ENCODE results near the gene ITGB7.
"Not testable (repeated sequence)": the region's sequence is repeated elsewhere in the genome, so short reads cannot be mapped to it uniquely, and the experiment has no call there.

The ITGB7 gene

DNA sequence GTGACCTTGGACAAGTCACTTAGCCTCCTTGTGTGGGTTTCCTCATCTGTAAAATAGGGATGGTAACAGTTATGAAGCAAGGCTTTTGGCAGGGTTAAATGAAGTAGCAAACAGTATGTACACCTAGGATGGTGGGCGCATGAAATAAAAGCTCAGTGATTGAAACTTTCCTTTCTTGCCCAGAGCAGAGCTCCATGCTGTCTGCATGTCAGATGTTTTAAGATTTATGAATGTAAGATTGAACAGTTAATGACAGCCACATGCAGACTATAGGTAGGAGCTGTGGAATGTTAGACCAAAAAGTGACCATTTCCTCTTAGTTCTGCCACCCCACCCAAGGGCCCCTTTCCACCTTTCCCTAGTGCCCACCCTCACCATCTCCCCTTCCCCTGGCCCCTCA is 12.1 kb downstream of the ITGB7 start:
- no peak for DNase-seq

DNA sequence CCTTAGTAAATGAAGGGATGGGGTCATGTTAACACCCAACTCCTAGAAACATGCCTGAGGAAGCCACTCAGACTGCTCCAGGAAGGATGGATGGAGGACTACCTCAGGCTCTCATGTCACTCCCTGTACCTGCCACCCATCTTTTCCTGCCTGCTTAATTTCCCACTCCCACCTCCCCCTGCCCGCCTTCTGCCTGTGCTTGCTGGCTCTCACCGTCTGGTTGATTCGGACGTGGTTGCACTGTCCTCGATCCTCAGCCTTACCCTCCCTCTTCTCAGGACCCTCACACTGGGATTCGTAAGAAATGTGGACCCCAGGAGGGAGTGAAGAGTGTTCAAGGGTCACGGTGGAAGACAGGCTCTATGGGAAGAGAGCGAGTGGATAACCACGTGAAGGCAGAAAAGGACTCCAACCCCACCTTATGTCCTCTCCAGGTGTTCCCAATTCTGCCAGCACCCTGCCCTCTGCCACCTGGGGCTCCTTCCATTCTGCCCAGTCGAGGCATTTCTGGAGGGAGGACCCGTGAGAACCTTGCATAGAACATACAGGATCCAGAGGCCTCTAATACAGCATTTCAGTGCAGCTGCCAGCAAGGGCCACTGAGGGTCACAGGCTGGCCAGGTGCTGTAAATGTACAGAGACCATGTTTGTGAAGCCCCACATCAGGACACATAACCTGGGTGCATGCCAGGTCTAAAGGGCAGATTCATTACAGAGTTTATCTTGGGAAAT is 12.9 kb downstream of the ITGB7 start:
- no peak for DNase-seq

DNA sequence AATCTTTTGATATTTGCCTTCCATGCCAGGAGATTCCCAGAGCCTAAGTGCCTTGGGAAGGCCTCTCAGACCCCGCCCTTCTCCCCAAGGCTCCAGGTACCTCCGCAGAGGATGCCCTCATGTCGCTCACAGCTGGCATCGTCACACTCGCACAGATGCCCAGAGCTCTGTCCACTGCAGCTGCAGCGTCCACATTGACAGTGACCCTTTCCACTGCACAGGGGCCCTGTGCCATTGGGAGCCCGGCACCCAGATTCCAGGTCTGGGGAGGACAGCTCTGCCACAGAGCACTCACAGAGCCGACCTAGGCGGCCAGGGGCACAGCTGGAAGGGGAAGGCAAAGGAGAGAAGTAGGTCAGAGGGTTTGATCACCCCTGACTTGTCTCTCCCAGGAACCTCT is 14.0 kb downstream of the ITGB7 start:
- no peak for DNase-seq

DNA sequence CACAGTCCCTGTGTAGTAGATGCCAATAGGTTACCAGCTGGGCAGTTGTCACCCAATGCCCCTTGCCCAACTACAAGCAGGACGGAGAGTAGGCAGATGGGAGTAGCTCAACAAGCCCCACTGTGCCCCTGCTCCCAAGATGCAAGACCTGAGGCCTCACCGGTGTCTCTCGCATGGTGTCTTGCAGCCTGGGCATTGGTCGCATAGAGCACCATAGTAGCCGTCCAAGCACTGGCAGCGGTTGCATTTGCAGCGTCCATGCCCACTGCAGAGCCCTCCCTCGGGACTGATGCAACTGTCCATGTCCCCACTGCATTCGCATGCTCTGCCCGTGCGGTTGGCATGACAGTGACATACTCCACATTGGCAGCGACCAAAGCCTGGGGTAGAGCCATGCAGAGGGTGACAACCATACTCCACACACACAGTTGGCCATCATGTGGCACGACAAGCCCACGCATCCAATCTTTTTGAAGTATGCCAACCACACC is 14.5 kb downstream of the ITGB7 start:
- no peak for DNase-seq

DNA sequence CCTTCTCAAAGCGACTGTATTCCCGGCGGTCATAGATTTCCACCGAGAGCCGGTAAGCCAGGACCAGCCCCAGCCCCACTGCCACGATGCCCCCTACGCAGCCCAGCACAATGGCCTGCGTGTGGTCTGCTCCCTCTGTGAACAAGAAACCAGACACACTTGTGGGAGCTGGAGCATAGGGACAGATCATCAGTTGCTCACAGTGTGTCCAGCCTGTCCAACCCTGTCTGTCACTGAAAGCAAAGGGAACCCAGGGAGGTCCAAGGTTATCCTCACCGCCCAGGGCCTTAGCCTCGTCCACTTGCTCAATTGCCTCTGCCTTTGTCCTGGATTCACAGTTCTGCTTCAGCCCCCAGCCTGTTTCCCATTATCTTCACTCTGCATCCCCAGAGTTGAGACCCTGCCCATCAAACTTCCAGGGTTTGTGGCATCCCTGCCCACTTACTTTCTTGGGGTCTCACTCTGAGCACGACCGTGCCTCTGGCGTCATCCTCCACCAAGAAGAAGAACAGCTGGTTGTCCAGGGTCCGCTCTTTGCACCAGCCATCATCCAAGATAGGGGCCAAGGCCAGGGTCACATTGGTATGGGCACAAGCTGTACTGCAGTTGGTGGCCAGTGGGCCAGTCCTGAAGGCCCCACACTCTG is 15.0 kb downstream of the ITGB7 start:
- no peak for DNase-seq

DNA sequence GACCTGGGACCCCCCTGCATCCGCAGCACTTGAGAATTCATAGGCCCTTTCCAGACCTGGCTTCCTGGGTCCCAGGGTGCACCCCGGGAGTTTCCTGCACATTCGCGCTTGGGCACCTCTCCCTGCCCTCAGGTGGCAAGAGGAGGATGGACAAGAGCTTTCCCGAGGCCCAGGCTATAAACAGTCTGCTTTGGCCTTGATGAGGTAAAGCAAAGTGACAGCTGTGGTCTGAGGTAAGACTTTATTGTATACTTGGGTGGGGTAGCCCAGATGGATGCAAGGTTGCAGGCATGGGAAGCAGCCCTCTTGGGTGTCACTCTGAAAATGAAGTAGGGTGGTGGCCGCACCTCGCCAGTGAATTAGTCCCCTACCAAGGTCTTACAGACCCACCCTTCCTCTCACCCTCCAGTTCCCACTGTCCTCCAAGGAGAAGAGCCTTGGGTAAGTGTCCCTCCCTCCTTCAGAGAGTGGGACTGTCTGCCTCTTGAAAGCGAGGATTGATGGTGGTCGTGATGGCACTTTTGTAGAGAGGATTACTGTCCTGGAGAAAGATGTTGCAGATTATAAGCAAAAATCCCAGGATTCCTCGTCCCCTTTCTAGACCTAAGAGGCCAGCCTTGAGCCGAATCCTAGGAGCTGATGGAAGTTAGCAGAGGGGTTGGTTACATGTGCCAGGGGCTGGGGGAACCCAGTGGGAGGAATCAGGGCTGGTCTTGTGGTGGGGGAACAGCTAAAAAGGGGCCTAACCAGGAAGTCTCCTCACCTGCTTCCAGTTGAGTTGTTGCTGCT is 15.8 kb downstream of the ITGB7 start:
- DNase-seq: no peak

DNA sequence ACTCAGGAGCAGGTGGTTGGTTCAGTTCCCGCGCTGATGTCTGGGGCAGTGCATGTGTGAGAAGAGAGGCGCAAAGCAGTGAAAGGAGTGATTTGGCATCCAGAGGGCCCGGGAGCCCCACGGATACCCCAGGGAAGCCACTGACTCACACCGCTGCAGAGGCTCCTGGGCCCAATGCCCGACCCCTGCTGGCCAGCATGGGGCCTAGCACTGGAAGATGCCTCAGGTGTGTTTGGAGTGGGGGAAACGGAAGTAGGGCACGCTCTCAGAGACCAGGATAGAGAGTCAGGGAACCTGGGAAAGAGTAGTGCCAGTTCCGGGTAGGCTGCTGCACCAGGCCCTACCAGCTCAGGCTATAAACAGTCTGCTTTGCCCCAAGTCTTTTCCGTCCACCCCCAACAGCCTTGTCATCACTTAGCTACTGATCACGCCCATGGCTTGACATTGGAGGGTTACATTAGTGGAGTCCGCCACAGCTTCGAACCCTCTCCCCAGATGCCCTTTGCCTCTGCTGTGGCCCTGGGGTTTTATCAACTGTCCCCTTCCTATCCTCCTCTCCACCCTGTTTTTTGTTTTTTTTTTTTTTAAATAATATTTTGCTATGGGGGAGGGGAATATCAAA is 16.8 kb downstream of the ITGB7 start:
- DNase-seq: peak; percentile 27

DNA sequence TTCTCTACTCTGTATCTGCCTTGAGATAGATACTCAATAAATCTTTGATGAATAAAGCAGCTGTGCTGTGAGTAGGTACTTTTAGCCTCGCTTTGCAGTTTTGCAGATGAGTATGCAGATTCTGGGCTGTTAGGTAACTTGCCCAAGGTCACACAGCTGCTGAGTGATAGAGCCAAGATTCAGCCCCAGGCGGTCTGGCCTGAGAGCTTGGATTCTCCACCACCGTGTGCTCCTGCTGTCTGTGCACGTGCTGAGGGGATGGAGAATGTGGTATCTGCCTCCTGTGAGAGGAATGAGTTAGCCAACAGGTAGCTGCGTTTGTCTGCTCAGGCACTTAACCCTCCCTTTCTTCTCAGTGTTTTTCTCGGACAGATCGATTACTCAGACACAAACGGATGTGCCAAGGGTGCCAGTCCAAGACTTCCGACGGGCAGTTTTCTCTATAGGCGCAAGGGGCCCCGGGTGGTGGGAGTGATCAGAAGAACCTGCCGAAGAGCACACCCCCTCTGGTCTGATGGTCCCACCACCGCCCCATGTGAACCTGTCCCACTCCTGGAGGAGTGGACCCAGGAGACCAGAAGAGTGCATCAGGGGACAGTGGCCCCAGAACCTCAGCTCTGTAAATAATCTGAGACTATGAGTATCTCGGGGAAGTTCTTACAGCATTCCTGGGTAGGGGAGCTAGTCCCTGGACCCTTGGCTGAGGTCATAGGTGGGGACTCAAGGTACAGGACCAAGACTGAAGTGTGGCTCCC is 19.7 kb downstream of the ITGB7 start:
- DNase-seq: no peak

DNA sequence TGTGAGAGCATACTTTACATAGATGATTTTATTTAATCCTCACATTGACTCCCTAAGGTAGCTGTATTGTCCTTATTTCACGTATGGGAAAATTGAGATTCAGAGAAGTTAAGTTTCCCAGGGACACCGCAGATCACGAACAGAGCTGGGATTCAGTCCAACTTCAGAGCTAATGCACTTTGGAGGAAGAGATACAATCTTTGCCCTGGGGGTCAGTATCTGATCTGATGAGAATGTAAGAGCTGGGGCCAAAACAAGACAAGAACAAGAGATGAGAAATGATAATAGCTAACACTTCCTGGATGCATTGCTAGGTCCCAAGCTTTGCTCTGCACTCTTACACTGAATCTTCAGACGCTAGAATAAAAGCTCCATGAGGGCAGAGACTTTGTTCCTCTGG is 20.3 kb downstream of the ITGB7 start:
- DNase-seq: no peak

DNA sequence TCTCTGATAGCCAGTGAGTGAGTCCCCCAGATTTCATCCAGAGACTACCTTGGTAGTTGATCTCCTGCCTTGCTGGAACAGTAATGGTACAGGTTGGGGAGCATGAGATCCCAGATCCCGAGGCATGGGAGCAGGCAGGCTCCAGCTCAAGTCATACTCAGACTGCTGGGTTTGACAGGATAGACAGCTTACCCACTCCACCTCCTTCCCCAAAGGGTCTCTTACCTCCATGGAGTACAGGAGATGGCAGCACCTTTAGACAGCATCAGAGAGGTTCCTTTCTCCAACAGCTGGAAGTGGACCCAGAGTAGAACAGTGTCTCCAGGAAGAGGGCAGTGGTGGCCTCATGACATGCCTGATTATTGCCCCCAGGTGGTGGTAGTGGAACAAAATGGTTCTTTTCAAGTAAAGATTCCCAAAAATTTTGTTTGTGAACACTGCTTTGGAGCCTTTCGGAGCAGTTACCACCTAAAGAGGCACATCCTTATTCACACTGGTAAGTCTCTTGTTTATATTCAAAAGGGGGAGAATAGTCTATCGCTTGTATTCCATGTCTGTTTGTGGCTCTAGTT is 21.4 kb downstream of the ITGB7 start:
- DNase-seq: no peak

DNA sequence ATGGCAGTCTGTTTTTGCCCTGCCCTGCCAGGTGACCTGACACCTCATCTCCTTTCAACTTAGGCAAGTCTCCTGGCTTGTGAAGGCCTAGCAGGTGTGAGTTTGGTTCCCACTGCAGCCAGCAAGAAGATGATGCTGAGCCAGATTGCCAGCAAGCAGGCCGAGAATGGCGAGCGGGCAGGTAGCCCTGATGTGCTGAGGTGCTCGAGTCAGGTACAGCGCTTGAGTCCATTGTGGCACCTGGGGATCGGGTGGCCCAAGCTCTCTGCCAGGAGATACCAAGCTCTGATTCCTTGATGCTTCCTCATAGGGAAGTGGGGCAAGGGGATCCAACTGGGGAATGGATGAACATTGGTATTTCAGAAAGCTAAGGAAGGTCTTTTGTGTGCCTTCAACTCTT is 22.2 kb downstream of the ITGB7 start:
- DNase-seq: no peak

DNA sequence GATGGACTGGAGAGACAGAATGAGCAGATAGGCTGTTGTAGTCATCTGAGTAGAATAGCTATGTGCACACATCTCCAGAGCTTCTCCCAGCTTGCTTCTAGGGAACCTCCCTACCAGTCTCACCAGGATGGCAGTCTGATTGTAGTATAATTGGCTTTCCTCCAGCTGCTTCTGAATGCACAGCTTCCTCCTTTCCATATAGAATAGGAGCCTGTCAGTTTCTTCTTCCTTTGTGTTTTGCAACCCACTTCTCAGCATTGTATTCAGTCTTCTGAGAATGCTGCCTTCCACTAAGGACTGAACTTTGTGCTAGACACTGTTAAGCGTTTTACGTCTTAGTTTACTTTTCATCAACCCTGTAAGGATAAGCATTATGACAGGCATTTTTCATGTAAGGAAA is 24.1 kb downstream of the ITGB7 start:
- DNase-seq: no peak

DNA sequence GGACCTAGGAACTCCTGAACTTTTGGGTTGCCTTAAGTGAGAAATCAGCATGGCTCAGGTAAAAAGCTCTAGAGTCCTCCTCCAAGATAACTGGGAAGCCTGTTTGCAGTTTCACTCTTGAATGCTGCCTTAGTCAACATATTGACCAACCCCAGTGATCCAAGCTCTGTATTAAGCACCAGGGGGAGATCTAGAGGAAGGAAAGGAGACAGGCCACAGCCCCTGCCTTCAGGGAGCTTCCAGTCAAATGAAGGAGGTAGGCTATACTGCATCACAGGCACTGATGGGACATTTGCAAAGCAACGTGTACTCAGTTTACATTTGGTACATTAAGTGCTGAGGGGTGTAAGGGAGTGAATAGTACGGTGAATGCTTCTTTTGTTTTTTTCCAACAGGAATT is 25.1 kb downstream of the ITGB7 start:
- no peak for DNase-seq

DNA sequence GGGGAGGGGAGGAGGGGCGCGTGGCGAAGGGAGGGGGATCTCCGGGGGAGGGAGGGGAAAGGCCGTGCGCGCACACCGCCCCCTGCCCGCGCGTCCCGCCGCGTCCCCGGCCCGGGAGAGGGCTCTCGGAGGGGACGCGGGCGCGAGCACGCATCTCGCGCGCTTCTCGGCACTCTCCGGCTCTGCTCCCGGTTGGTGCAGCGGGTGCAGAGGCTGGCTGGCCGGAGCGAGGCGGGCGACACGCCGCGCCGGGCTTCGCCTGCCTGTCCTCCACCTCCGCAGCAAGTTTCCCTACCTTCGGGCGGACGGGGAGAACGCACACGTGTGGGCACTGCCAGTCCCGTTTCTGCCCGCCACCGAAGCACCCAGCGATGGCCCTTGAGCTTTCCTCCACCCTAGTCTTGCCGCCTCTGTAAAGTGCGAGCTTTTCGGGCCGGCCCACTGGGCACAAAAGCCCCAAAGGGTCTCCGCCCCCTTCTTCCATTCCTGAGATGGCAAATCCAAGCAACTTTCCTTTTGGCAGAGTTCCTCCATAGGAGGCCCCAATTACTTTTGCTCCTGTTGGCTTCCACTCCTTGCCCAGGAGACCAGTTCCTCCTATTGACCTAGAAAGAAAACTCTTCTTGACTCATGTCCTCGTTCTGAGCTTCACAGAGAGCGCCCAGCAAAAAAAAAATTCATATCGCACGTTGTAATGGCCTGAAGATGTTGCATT is 26.0 kb downstream of the ITGB7 start:
- no peak for DNase-seq

DNA sequence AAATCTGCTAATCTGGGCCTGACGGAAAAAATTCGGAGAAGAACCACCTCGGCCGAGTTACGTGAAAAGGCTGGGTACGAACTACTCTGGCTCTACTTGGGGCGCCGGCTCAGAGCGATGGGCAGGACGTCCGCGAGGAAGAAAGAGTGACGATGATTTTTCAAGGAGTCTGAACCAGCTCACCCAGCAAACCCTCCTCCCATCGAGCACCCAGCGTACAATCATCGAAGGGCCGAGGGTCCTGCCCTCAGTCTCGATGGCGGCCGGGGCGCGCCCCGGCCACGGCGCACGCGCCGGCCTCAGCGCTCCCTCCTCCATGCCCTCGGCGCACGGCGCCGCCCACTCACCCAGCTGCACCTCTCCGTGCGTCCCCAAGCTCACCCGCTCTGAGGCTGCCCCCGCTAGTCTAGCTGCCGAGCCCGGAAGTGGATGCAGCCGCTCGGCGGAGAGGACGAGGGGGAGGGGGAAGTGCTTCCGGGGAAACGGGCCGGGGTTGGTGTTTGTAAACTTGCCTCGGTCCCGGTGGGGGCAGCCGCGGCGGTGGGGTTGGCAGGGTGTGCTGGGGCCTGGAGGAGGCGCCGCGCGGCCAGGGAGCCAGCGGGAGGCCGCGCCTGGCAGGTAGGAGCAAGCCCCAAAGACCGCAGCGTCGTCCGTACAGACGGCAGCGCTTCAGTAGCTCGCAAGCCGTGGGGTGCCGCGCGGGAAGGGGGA is 26.7 kb downstream of the ITGB7 start, which contains the start of the genes CSAD and ZNF740:
Gene CSAD (minus strand): TSS at position 706 of the 711 bp plus-strand sequence. CDS start 7,455 bp downstream, outside the sequence.
Gene ZNF740 (plus strand): TSS at position 503 of the 711 bp plus-strand sequence. CDS start 1,262 bp downstream, outside the sequence.
- peak; percentile 96 for DNase-seq

DNA sequence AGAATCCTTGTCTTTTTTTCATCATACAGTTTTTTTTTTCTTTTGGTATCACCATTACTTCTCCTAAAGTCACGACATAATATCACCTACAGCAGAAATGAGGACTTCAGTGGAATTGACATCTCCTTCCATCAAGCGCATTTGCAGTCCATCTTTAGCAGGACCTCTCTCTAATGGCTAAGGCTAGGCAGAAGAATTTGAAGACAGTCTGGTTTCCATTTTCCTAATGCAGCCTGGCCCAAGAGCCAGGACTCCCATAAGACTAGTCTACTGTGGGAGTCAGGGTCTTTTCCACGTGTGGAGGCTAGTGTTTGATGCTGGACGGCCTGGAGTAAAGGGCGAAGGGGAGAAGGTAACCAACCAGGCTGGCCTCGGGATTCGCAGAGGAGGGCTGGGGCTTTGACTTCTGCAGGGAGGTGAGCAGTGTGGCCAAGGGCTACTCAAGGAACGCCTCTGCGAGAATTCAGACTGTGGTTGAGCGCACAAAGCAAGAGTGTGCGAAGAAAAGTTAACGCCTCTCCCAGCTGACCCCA is 27.3 kb downstream of the ITGB7 start:
- peak; percentile 49 for DNase-seq

DNA sequence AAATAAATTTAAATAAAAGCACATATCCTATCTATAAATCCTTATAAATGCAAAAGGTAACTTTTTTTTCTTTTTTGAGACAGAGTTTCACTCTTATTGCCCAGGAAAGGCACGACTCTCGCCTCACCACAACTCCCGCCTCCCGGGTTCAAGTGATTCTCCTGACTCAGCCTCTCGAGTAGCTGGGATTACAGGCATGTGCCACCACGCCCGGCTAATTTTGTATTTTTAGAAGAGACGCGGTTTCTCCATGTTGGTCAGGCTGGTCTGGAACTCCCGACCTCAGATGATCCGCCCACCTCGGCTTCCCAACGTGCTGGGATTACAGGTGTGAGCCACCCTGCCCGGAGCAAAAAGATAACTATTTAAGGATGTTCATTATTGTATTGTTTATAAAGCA is 28.2 kb downstream of the ITGB7 start:
- not testable (repeated sequence) for DNase-seq

DNA sequence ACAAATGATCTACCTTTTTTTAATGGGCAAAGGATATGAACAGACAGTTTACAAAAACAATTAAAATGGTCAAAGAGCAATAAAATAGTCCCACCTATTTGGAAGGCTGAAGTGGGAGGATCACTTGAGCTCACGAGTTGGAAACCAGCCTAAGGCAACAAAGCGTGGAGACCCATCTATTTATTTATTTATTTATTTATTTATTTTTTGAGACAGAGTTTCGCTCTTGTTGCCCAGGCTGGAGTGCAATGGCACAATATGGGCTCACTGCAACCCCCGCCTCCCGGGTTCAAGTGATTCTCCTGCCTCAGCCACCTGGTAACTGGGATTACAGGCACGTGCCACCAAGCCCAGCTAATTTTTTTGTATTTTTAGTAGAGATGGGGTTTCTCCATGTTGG is 29.6 kb downstream of the ITGB7 start:
- not testable (repeated sequence) for DNase-seq

DNA sequence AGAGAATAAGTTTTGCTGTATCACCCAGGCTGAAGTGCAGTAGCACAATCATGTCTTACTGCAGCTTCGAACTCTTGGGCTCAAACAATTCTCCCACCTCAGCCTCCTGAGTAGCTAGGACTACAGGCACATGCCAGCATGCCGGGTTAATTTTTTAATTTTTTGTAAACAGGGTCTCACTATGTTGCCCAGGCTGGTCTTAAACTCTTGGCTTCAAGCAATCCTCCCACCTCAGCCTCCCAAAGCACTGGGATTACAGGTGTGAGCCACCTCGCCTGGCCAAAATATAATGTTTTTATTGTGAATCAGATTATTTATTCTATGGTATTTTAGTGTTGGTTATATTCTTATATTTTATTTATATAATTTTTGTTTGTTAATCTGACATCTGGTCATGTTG is 30.3 kb downstream of the ITGB7 start:
- DNase-seq: no peak

DNA sequence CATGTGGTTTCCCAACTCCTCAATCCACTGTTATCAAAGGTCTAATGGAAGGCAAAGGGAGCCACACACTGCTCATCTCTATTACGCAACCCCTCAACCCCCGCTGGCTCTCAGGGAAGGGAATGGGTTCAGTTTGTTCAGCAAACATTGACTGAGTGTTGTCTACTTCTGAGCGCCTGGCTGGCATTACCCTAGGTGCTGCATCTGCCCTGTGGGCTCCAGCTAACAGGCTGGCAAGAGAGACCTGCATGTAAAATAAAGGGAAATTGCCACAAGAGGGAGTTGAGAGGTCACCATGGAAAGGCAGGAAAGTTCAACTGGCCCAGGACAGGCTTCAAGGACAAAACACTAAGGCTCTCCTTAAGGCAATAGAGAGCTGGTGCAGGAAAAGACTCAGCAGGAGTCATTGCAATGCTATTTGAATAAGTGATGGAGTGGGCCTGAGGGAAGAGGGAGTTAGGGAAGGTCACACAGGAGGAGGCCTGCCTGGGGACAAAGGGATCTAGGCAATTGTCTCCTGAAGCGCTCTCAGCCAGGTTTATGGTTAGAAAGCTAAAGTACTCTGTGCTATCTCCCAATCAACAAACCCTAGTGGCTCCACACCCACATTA is 32.1 kb downstream of the ITGB7 start:
- DNase-seq: peak; percentile 20
